ENCODE results near the gene TNIP3. TPM values are rescaled to one million over a fixed set of nuclear protein-coding genes. Genes with fewer than 3 reads are reported as not detected.
A peak's percentile ranks its signal among the peaks of the same experiment; 100 is the strongest.
"Not testable (repeated sequence)": the region's sequence is repeated elsewhere in the genome, so short reads cannot be mapped to it uniquely, and the experiment has no call there.

The TNIP3 gene, protein sequence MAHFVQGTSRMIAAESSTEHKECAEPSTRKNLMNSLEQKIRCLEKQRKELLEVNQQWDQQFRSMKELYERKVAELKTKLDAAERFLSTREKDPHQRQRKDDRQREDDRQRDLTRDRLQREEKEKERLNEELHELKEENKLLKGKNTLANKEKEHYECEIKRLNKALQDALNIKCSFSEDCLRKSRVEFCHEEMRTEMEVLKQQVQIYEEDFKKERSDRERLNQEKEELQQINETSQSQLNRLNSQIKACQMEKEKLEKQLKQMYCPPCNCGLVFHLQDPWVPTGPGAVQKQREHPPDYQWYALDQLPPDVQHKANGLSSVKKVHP
- 18.9 and 20.9 TPM in 2 replicates for total RNA-seq

GRCh38 chr4:121164291-121164690 is at the start of gene TNIP3:
Gene TNIP3, minus strand, starts transcription at chr4:121164321. Its CDS starts 196 bp downstream, at chr4:121164125.
- peaks cover 6% of the 10 kb centered on the region for H3K36me3 Mint-ChIP-seq (ENCODE audit: low read depth)
- no peak within 1 kb of the TSS for H3K4me3 Mint-ChIP-seq
- DNase-seq = no peak
- intact Hi-C loops (cut with micrococcal nuclease) = no loop called here
- peaks cover 4% of the 10 kb centered on the region for H3K9me3 Mint-ChIP-seq
- H3K27me3 Mint-ChIP-seq = peaks cover 9% of the 10 kb centered on the region
- H3K27ac Mint-ChIP-seq = no peak within 1 kb of the TSS
- peaks cover 32% of the 10 kb centered on the region for H3K4me1 Mint-ChIP-seq

DNA sequence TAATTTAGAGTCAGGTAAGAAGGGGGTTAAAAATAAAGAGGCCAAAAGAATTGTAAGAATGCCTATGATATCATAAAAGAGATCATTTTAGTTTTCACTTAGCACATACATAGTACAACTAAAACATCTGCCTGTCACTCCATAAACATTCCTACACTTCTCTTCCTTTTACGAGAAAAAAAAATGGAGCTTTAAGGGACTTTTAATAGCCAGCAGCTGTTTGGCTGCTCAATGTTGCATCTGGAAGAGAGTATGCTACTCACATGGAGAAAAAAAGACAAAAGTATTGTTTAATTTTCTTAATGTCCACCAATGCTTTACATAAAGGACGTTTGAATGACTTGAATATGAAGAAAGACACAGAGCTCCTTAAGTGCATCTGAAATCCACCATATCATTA is 48.7 kb upstream of the TNIP3 start:
- no peak overlapping the region for H3K27ac Mint-ChIP-seq
- H3K9me3 Mint-ChIP-seq = no peaks in the 10 kb centered on the region
- peaks cover 6% of the 10 kb centered on the region for H3K4me1 Mint-ChIP-seq
- intact Hi-C loops (cut with micrococcal nuclease) = no loop called here
- no peak for DNase-seq
- peaks cover 16% of the 10 kb centered on the region for H3K36me3 Mint-ChIP-seq (ENCODE audit: low read depth)
- H3K27me3 Mint-ChIP-seq = no peaks in the 10 kb centered on the region
- H3K4me3 Mint-ChIP-seq = no peak overlapping the region

DNA sequence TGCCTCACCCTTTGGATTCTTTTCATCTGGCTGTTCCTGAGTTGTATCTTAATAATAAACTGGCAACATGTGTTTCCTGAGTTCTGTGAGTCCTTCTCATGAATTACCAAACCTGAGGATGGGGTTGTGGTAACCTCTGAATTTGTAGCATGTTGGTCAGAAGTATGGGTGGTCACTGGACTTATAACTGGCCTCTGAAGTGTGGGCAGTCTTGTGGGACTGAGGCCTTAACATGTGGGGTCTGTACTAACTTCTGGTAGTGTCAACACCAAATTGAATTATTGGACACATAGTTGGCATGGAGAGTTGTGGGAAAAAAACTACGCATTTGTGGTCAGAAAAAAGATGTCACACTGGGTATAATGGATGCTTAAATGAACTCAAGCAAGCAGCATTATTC is 45.0 kb upstream of the TNIP3 start:
- H3K4me3 Mint-ChIP-seq = no peak overlapping the region
- H3K4me1 Mint-ChIP-seq = peaks cover 3% of the 10 kb centered on the region
- intact Hi-C loops (cut with micrococcal nuclease) = no loop called here
- DNase-seq = no peak
- peaks cover 8% of the 10 kb centered on the region for H3K36me3 Mint-ChIP-seq (ENCODE audit: low read depth)
- no peak overlapping the region for H3K27ac Mint-ChIP-seq
- peaks cover 4% of the 10 kb centered on the region for H3K27me3 Mint-ChIP-seq
- no peaks in the 10 kb centered on the region for H3K9me3 Mint-ChIP-seq

DNA sequence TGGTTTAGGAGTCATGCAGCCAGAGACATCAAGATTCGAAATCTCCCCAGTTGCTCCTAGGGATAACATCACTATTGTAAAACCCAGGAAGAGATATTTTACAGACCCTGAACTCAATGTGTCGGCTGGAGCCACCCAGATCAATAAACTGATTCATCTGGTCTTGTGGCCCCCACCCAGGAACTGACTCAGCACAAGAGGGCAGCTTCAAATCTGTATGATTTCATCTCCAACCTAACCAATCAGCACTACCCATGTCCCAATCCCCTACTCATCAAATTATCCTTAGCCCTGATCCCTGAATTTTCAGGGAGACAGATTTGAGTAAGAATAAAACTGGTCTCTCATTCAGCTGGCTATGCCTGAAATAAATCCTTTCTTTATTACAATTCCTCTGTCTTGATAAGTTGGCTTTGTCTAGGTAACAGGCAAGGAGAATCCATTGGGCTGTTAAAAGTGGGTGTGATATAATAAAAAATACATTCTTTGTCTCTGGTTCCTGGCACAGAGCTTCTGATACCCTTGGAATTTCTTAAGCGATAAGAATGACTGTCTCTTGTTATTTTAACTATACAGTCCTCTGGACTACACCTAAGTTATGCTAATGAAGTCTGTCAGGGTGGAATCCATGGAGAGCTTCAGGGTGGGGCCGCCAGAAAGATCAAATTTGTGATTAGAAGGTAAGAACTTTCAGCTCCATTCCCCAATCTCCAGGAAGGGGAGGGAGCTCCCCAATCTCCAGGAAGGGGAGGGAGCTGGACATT is 44.3 kb upstream of the TNIP3 start:
- Mint-ChIP-seq H3K4me1 (no peaks in the 10 kb centered on the region), H3K4me3 (no peak overlapping the region), H3K36me3 (ENCODE audit: low read depth) (peaks cover 8% of the 10 kb centered on the region), H3K9me3 (no peaks in the 10 kb centered on the region), H3K27ac (no peak overlapping the region), H3K27me3 (peaks cover 4% of the 10 kb centered on the region)
- DNase-seq = no peak
- intact Hi-C loops (cut with micrococcal nuclease) = no loop called here

DNA sequence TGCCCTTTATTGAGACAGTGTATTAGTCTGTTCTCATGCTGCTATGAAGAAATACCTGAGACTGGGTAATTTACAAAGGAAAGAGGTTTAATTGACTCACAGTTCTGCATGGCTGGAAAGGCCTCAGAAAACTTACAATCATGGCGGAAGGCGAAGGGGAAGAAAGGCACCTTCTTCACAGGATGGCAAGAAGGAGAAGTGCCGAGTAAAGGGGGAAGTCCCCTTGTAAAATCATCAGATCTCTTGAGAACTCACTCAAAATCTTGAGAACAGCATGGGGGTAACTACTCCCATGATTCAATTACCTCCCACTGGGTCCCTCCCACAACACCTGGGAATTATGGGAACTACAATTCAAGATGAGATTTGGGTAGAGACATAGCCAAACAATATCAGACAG is 41.7 kb upstream of the TNIP3 start:
- H3K27ac Mint-ChIP-seq; intact Hi-C loops (cut with micrococcal nuclease); H3K27me3 Mint-ChIP-seq; H3K4me3 Mint-ChIP-seq; H3K4me1 Mint-ChIP-seq; H3K36me3 Mint-ChIP-seq (ENCODE audit: low read depth); DNase-seq; H3K9me3 Mint-ChIP-seq: not testable (repeated sequence)

GRCh38 chr4:121200795-121201472 is 36.8 kb upstream of the TNIP3 start:
- Mint-ChIP-seq H3K27ac (no peak overlapping the region), H3K4me1 (peaks cover 20% of the 10 kb centered on the region), H3K27me3 (peaks cover 6% of the 10 kb centered on the region), H3K36me3 (ENCODE audit: low read depth) (peaks cover 6% of the 10 kb centered on the region), H3K4me3 (peak overlapping the region; percentile 5), H3K9me3 (peaks cover 10% of the 10 kb centered on the region)
- intact Hi-C loops (cut with micrococcal nuclease) = no loop called here
- no peak for DNase-seq

DNA sequence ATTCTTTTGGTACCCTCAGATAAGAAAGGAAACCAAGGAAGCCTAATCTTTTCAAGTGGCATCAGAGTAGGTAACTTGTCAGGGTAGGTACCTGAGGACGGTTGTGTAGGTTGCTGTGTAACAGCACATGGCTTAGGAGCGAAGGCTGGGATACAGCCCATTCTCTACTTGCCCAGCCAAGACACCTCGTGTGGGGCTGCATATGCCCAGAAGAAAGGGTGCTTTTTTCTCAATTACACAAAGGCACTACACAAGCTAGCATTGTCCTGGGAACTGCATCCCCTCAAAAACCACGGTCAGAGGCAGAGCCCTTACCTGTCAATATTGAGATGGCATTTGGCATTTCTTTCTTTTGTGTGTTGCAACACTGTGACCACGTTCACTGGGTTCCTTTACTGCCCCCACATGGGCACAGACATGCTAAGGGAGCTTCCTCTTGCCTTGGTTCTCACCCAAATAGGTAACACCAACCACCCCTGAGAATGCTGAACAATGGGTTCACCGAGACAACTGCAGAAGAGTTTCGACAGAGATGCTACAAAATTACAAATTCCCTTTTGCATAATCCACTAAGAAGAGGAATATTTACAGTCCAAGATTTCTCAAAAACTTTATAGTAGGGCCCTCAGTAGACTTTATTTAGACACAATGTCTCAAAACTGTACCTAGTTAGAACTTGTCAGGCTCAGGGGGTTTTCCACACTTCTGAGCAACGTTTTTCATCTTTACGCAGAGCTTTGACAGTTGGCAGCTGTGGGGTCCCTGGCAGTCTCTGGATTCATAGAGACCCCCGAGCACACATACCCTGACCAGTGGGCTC is 35.8 kb upstream of the TNIP3 start:
- H3K36me3 Mint-ChIP-seq (ENCODE audit: low read depth) = peaks cover 6% of the 10 kb centered on the region
- H3K4me1 Mint-ChIP-seq = peaks cover 20% of the 10 kb centered on the region
- H3K27me3 Mint-ChIP-seq = peaks cover 6% of the 10 kb centered on the region
- peaks cover 10% of the 10 kb centered on the region for H3K9me3 Mint-ChIP-seq
- H3K27ac Mint-ChIP-seq = peak overlapping the region; percentile 70
- peak overlapping the region; percentile 16 for H3K4me3 Mint-ChIP-seq
- peak; percentile 65 for DNase-seq
- intact Hi-C loops (cut with micrococcal nuclease) = loop anchor here (10.0 kb wide), 1 partner anchor 1045 kb away; no protein-coding TSS in a partner anchor

DNA sequence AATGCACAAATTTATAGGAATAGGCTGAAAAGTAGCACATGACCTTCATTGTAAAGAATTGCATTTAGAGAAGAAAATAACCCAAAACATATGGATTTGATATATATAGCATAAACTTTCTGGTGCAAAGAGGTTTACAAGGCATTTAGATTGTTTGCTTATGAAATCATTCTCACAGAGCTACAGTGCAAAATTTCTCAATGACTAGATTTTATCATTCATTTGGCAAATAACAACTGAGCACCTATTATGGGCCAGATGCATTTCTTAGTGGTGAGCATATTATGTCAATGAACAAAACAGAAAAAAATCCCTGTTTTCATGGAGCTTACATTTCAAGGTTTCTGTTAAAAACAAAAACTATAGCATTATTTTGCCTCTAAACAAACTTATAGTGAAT is 34.1 kb upstream of the TNIP3 start:
- H3K36me3 Mint-ChIP-seq (ENCODE audit: low read depth) = peaks cover 6% of the 10 kb centered on the region
- DNase-seq = no peak
- peaks cover 2% of the 10 kb centered on the region for H3K27me3 Mint-ChIP-seq
- H3K4me3 Mint-ChIP-seq = no peak overlapping the region
- peaks cover 10% of the 10 kb centered on the region for H3K9me3 Mint-ChIP-seq
- H3K4me1 Mint-ChIP-seq = peaks cover 22% of the 10 kb centered on the region
- no peak overlapping the region for H3K27ac Mint-ChIP-seq
- intact Hi-C loops (cut with micrococcal nuclease) = loop anchor here (10.0 kb wide), 1 partner anchor 1043 kb away; no protein-coding TSS in a partner anchor

DNA sequence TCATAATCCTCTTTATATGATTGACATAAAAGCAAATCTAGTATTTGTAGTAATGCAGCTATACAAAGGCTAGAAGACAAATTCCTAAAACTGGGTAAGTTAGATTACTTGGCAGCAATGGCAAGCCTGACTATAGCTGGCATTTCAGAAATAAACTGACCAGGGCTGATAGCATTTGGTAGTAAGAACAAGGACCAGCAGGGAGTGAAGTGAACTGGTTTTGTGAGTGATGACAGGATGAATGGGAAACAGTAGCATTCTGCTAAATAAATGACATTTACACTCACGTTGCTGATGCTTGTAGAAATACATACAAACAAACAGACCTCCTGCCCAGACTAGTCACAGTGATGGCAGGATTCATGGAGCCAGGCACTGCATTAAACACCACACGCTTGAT is 31.5 kb upstream of the TNIP3 start:
- H3K4me1 Mint-ChIP-seq = peaks cover 34% of the 10 kb centered on the region
- no peak for DNase-seq
- H3K27ac Mint-ChIP-seq = no peak overlapping the region
- H3K4me3 Mint-ChIP-seq = no peak overlapping the region
- H3K27me3 Mint-ChIP-seq = no peaks in the 10 kb centered on the region
- H3K9me3 Mint-ChIP-seq = no peaks in the 10 kb centered on the region
- intact Hi-C loops (cut with micrococcal nuclease) = loop anchor here (10.0 kb wide), 1 partner anchor 1041 kb away; no protein-coding TSS in a partner anchor
- peaks cover 4% of the 10 kb centered on the region for H3K36me3 Mint-ChIP-seq (ENCODE audit: low read depth)

DNA sequence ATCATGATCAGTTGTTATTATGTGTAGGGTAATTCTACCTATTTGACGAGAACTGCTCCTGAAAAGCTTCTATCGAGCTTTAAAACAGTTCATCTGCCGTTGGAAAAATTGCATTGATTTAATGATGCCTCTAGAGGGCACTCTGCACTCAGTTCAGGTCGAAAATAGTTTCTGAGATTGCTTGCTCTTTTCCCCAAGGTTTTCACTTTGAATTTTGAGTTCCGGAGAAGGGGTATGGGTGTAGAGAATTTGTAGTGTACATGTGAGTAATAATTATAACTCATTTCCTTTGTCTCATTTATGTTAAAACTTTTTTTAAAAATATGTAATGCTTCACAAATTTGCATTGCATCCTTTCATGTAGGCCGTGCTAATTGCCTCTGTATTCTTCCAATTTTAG is 28.4 kb upstream of the TNIP3 start:
- peaks cover 6% of the 10 kb centered on the region for H3K36me3 Mint-ChIP-seq (ENCODE audit: low read depth)
- no peaks in the 10 kb centered on the region for H3K9me3 Mint-ChIP-seq
- peaks cover 45% of the 10 kb centered on the region for H3K4me1 Mint-ChIP-seq
- intact Hi-C loops (cut with micrococcal nuclease) = loop anchor here (1.0 to 10.0 kb wide), 6 partner anchors 35 to 1038 kb away; no protein-coding TSS in a partner anchor
- H3K27me3 Mint-ChIP-seq = no peaks in the 10 kb centered on the region
- no peak overlapping the region for H3K27ac Mint-ChIP-seq
- peak overlapping the region; percentile 53 for H3K4me3 Mint-ChIP-seq
- DNase-seq = peak; percentile 75

GRCh38 chr4:121192013-121192412 is 27.9 kb upstream of the TNIP3 start:
- peaks cover 49% of the 10 kb centered on the region for H3K4me1 Mint-ChIP-seq
- DNase-seq = no peak
- H3K36me3 Mint-ChIP-seq (ENCODE audit: low read depth) = peaks cover 6% of the 10 kb centered on the region
- peak overlapping the region; percentile 6 for H3K27ac Mint-ChIP-seq
- intact Hi-C loops (cut with micrococcal nuclease) = loop anchor here (1.0 to 10.0 kb wide), 6 partner anchors 35 to 1037 kb away; no protein-coding TSS in a partner anchor
- no peaks in the 10 kb centered on the region for H3K27me3 Mint-ChIP-seq
- no peaks in the 10 kb centered on the region for H3K9me3 Mint-ChIP-seq
- H3K4me3 Mint-ChIP-seq = peak overlapping the region; percentile 53

DNA sequence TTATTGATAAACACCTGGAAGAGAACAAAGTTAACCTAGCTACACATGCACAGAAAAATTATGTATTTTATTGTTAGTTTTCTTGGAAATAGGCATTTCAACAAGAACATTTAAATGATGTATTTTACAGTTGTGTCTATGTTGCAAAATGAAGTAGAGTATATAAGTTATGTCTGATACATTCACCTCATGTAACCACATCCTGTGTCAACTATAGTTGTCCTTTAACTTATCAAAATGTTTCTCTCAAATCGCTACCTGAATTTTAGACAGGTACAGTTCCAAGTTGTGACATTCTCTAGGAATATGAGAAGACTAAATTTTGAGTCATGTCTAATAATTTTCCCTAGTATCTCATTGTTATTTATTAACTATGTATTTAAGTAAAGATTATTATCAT is 27.2 kb upstream of the TNIP3 start:
- H3K36me3 Mint-ChIP-seq (ENCODE audit: low read depth) = peaks cover 6% of the 10 kb centered on the region
- H3K9me3 Mint-ChIP-seq = no peaks in the 10 kb centered on the region
- intact Hi-C loops (cut with micrococcal nuclease) = loop anchor here (2.0 to 10.0 kb wide), 3 partner anchors 79 to 1037 kb away; no protein-coding TSS in a partner anchor
- H3K4me3 Mint-ChIP-seq = no peak overlapping the region
- H3K27me3 Mint-ChIP-seq = no peaks in the 10 kb centered on the region
- peaks cover 52% of the 10 kb centered on the region for H3K4me1 Mint-ChIP-seq
- DNase-seq = no peak
- peak overlapping the region; percentile 8 for H3K27ac Mint-ChIP-seq

DNA sequence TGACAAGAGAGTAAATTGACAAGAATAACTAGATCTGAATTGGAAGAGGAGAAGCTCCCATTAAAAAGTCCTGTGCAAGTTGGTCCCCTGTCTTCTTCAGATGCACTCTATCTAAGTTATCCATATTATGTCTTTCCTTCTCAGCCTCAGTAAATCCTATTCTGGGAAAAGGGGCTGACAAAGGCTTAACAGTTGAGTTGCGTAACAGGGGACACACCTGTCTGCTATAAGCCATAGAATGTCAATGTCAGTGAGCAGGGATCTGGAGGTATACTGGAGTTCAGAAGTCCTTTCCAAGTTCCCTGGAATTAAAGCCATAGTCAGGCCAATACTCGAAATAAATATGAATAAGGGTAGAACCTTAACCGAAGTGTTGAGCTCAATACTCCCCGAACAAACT is 26.3 kb upstream of the TNIP3 start:
- peaks cover 7% of the 10 kb centered on the region for H3K36me3 Mint-ChIP-seq (ENCODE audit: low read depth)
- DNase-seq = no peak
- H3K9me3 Mint-ChIP-seq = no peaks in the 10 kb centered on the region
- H3K27me3 Mint-ChIP-seq = no peaks in the 10 kb centered on the region
- H3K27ac Mint-ChIP-seq = peak overlapping the region; percentile 73
- intact Hi-C loops (cut with micrococcal nuclease) = loop anchor here (1.0 to 10.0 kb wide), 4 partner anchors 78 to 1036 kb away; partner anchors contain the start of gene EXOSC9
- H3K4me3 Mint-ChIP-seq = peak overlapping the region; percentile 72
- H3K4me1 Mint-ChIP-seq = peaks cover 55% of the 10 kb centered on the region

Data from activated CD4-positive, alpha-beta T cell treated with anti-CD3 and anti-CD28 coated beads, Interleukin-2, amount 10 ng/mL, durations not matched to agents 24 days and 14 days (primary cell).